ENCODE measurements around the gene CD81. TPM values are rescaled to one million over a fixed set of nuclear protein-coding genes. Genes with fewer than 3 reads are reported as not detected.

Gene CD81
- total RNA-seq, 1 donor from 2014 or later, result 801 TPM

- intact Hi-C loops (cut with DNase I), result loop anchor here (1.0 kb wide), 2 partner anchors 115 to 223 kb away; no protein-coding TSS in a partner anchor
- peak in 1 of 2 donors; percentile 81 for DNase-seq (ENCODE audit: low spot score in 2 of 2)
These were observed 42.8 kb downstream of the CD81 start for GRCh38 chr11:2419638-2420501.

GRCh38 chr11:2420502-2421225 lies 43.6 kb downstream of the CD81 start:
- TF ChIP-seq CTCF (IDR thresholded peaks at IDR 0.05), result peak; percentile 90 to 96 (median 96)
- intact Hi-C loops (cut with DNase I), result loop anchor here (1.0 kb wide), 2 partner anchors 115 to 223 kb away; no protein-coding TSS in a partner anchor

More at GRCh38 chr11:2419638-2420501, 42.8 kb downstream of the CD81 start:
- H3K27me3 ChIP-seq, result no peaks in the 10 kb centered on the region
- no peaks in the 10 kb centered on the region for H3K36me3 ChIP-seq
- no peaks in the 10 kb centered on the region for H3K9me3 ChIP-seq
- H3K27ac ChIP-seq, result no peak overlapping the region
- H3K4me1 ChIP-seq, result peaks cover 0 to 3% of the 10 kb centered on the region in 2 donors
- peak; percentile 60 to 74 (median 69) for TF ChIP-seq CTCF (IDR thresholded peaks at IDR 0.05)
- H3K4me3 ChIP-seq, result no peak overlapping the region

GRCh38 chr11:2421226-2421994 lies 44.3 kb downstream of the CD81 start:
- Histone ChIP-seq H3K36me3 (no peaks in the 10 kb centered on the region), H3K4me1 (peaks cover 0 to 3% of the 10 kb centered on the region in 2 donors), H3K9me3 (no peaks in the 10 kb centered on the region), H3K27ac (no peak overlapping the region), H3K27me3 (no peaks in the 10 kb centered on the region), H3K4me3 (no peak overlapping the region)
- intact Hi-C loops (cut with DNase I), result no loop called here
- TF ChIP-seq CTCF (IDR thresholded peaks at IDR 0.05), result no peak
- no peak for DNase-seq (ENCODE audit: low spot score in 2 of 2)

More at GRCh38 chr11:2420502-2421225, 43.6 kb downstream of the CD81 start:
- Histone ChIP-seq H3K4me3 (no peak overlapping the region), H3K9me3 (no peaks in the 10 kb centered on the region), H3K27me3 (no peaks in the 10 kb centered on the region), H3K36me3 (no peaks in the 10 kb centered on the region), H3K4me1 (peaks cover 0 to 3% of the 10 kb centered on the region in 2 donors), H3K27ac (no peak overlapping the region)
- DNase-seq (ENCODE audit: low spot score in 2 of 2), result peak in 1 of 2 donors; percentile 82

- Histone ChIP-seq H3K4me1 (peaks cover 0 to 3% of the 10 kb centered on the region in 2 donors), H3K4me3 (no peak overlapping the region), H3K27ac (no peak overlapping the region), H3K9me3 (no peaks in the 10 kb centered on the region), H3K27me3 (no peaks in the 10 kb centered on the region), H3K36me3 (no peaks in the 10 kb centered on the region)
- TF ChIP-seq CTCF (IDR thresholded peaks at IDR 0.05), result no peak
- no peak for DNase-seq (ENCODE audit: low spot score in 2 of 2)
- intact Hi-C loops (cut with DNase I), result no loop called here
These were observed 44.9 kb downstream of the CD81 start for GRCh38 chr11:2421996-2422395.

- Histone ChIP-seq H3K27ac (no peak overlapping the region), H3K27me3 (no peaks in the 10 kb centered on the region), H3K9me3 (no peaks in the 10 kb centered on the region), H3K4me1 (peaks cover 0 to 3% of the 10 kb centered on the region in 2 donors), H3K36me3 (no peaks in the 10 kb centered on the region), H3K4me3 (no peak overlapping the region)
- TF ChIP-seq CTCF (IDR thresholded peaks at IDR 0.05), result no peak
- no peak for DNase-seq (ENCODE audit: low spot score in 2 of 2)
- intact Hi-C loops (cut with DNase I), result no loop called here
These were observed 45.5 kb downstream of the CD81 start for GRCh38 chr11:2422461-2423156.
